Measurements from ENCODE around the gene DVL3. TPM values are rescaled to one million over a fixed set of nuclear protein-coding genes. Genes with fewer than 3 reads are reported as not detected.

Gene DVL3
- total RNA-seq, 1 donor from 2014 or later, result 159 TPM

- TF ChIP-seq CTCF (IDR thresholded peaks at IDR 0.05; ENCODE audit: unreplicated experiment), result no peak
- no peak for DNase-seq (ENCODE audit: low spot score in 2 of 2, unreplicated experiment in 2 of 2)
- peaks cover 32% of the 10 kb centered on the region for H3K4me1 Mint-ChIP-seq
- peaks cover 38% of the 10 kb centered on the region for H3K36me3 Mint-ChIP-seq
- no peak overlapping the region for H3K4me3 Mint-ChIP-seq
- H3K27ac Mint-ChIP-seq, result no peak overlapping the region
- H3K27me3 Mint-ChIP-seq (ENCODE audit: low read depth), result no peaks in the 10 kb centered on the region
- no peaks in the 10 kb centered on the region for H3K9me3 Mint-ChIP-seq
Observed at GRCh38 chr3:184180165-184180564, 25.0 kb downstream of the DVL3 start.

- DNase-seq (ENCODE audit: low spot score in 2 of 2, unreplicated experiment in 2 of 2), result no peak
- no peak for TF ChIP-seq CTCF (IDR thresholded peaks at IDR 0.05; ENCODE audit: unreplicated experiment)
- peaks cover 26% of the 10 kb centered on the region for H3K4me1 Mint-ChIP-seq
- peaks cover 38% of the 10 kb centered on the region for H3K36me3 Mint-ChIP-seq
- H3K4me3 Mint-ChIP-seq, result no peak overlapping the region
- no peaks in the 10 kb centered on the region for H3K9me3 Mint-ChIP-seq
- no peak overlapping the region for H3K27ac Mint-ChIP-seq
- no peaks in the 10 kb centered on the region for H3K27me3 Mint-ChIP-seq (ENCODE audit: low read depth)
Observed at GRCh38 chr3:184181596-184181995, 26.4 kb downstream of the DVL3 start.

GRCh38 chr3:184183679-184184078, 28.5 kb downstream of the DVL3 start:
- Mint-ChIP-seq H3K27me3 (ENCODE audit: low read depth) (no peaks in the 10 kb centered on the region), H3K36me3 (peaks cover 40% of the 10 kb centered on the region), H3K27ac (no peak overlapping the region), H3K4me1 (peaks cover 17% of the 10 kb centered on the region), H3K4me3 (no peak overlapping the region), H3K9me3 (no peaks in the 10 kb centered on the region)
- DNase-seq (ENCODE audit: low spot score in 2 of 2, unreplicated experiment in 2 of 2), result no peak
- no peak for TF ChIP-seq CTCF (IDR thresholded peaks at IDR 0.05; ENCODE audit: unreplicated experiment)

- no peak for DNase-seq (ENCODE audit: low spot score in 2 of 2, unreplicated experiment in 2 of 2)
- peak overlapping the region; percentile 99 for H3K4me3 Mint-ChIP-seq
- peaks cover 17% of the 10 kb centered on the region for H3K4me1 Mint-ChIP-seq
- H3K27ac Mint-ChIP-seq, result peak overlapping the region; percentile 99
- H3K9me3 Mint-ChIP-seq, result no peaks in the 10 kb centered on the region
- H3K36me3 Mint-ChIP-seq, result peaks cover 42% of the 10 kb centered on the region
- TF ChIP-seq CTCF (IDR thresholded peaks at IDR 0.05; ENCODE audit: unreplicated experiment), result no peak
- no peaks in the 10 kb centered on the region for H3K27me3 Mint-ChIP-seq (ENCODE audit: low read depth)
Observed at GRCh38 chr3:184184546-184185230, 29.5 kb downstream of the DVL3 start.

GRCh38 chr3:184185461-184186183, 30.4 kb downstream of the DVL3 start:
- H3K27me3 Mint-ChIP-seq (ENCODE audit: low read depth), result no peaks in the 10 kb centered on the region
- TF ChIP-seq CTCF (IDR thresholded peaks at IDR 0.05; ENCODE audit: unreplicated experiment), result no peak

More at GRCh38 chr3:184185461-184186183, 30.4 kb downstream of the DVL3 start:
- Mint-ChIP-seq H3K36me3 (peaks cover 41% of the 10 kb centered on the region), H3K4me1 (peaks cover 17% of the 10 kb centered on the region), H3K27ac (peak overlapping the region; percentile 99), H3K9me3 (no peaks in the 10 kb centered on the region), H3K4me3 (peak overlapping the region; percentile 99)
- peak; percentile 99 for DNase-seq (ENCODE audit: low spot score in 2 of 2, unreplicated experiment in 2 of 2)

Data from mesothelial cell of epicardium (in vitro differentiated cells).